Spleen (tissue), 11 donors: Measurements from ENCODE around the gene TOB2. TPM values are rescaled to one million over a fixed set of nuclear protein-coding genes. Genes with fewer than 3 reads are reported as not detected.
"Not testable (repeated sequence)": the region's sequence is repeated elsewhere in the genome, so short reads cannot be mapped to it uniquely, and the experiment has no call there.

Source experiments
- DNase-seq: peaks from one replicate; pipeline ENCODE4 v3.0.0-alpha.2; 2020
- H3K27ac ChIP-seq, 8 donors: fragments of 200-600 bp; sonication (generic) in 7 of 8; 1 replicate in 4 of 8; 2 replicates in 4 of 8; pipeline versions ENCODE4 v1.5.0 to v1.8.0; 2016 to 2021; ENCODE audit warnings: inconsistent platforms in 4 of 8, mild to moderate bottlenecking in 4 of 8, moderate library complexity in 1 of 8
- H3K27me3 ChIP-seq, 7 donors: fragments of 200-600 bp; sonication (generic) in 6 of 7; replicated peaks in 1 of 7; 1 replicate in 4 of 7; 2 replicates in 3 of 7; pipeline versions ENCODE4 v1.5.0 to v1.8.0; 2016 to 2021; ENCODE audit warnings: inconsistent platforms in 3 of 7, mild to moderate bottlenecking in 1 of 7
- H3K36me3 ChIP-seq, 6 donors: fragments of 200-600 bp; sonication (generic) in 5 of 6; 1 replicate in 4 of 6; 2 replicates in 2 of 6; pipeline versions ENCODE4 v1.5.0 to v1.8.0; 2016 to 2021; ENCODE audit warnings: inconsistent platforms in 2 of 6
- H3K4me1 ChIP-seq, 6 donors: fragments of 200-600 bp; sonication (generic) in 5 of 6; 1 replicate in 3 of 6; 2 replicates in 3 of 6; pipeline versions ENCODE4 v1.5.0 to v1.8.0; 2016 to 2021; ENCODE audit warnings: inconsistent platforms in 3 of 6
- H3K4me3 ChIP-seq, 8 donors: fragments of 200-600 bp; sonication (generic) in 7 of 8; 1 replicate in 4 of 8; 2 replicates in 4 of 8; pipeline versions ENCODE4 v1.5.0 to v1.8.0; 2016 to 2021; ENCODE audit warnings: inconsistent platforms in 4 of 8, mild to moderate bottlenecking in 4 of 8, moderate library complexity in 2 of 8
- H3K9me3 ChIP-seq, 8 donors: fragments of 200-600 bp; sonication (generic) in 7 of 8; 1 replicate in 4 of 8; 2 replicates in 4 of 8; pipeline versions ENCODE4 v1.5.0 to v1.8.0; 2016 to 2021; ENCODE audit warnings: inconsistent platforms in 4 of 8
- POLR2A ChIP-seq, 3 donors: fragments of 450-650 bp; IDR thresholded peaks; one replicate each; pipeline ENCODE4 v1.5.1; 2017; ENCODE audit warnings: antibody characterized with exemption in 3 of 3, mild to moderate bottlenecking in 1 of 3
- POLR2AphosphoS5 ChIP-seq, 3 donors: sonication (generic); formaldehyde crosslinking; IDR thresholded peaks; one replicate each; pipeline ENCODE4 v1.5.1; 2017; ENCODE audit warnings: antibody characterized with exemption in 3 of 3
- WGBS, 5 donors: extraction: QIAGEN DNeasy Blood & Tissue Kit in 3 of 5; methylation state at CpG; one replicate each; pipeline versions ENCODE4 v1.1.5 to v1.1.7; 2013 to 2018; 5-methylcytosine and 5-hydroxymethylcytosine counted together
- intact Hi-C: fragments of 100-400 bp; cut with DNase I; formaldehyde crosslinking; loops from one replicate; pipeline ENCODE4 v1.15.0; 2023; ENCODE audit warnings: low total_unique reads
- polyA plus RNA-seq, 3 donors: library from polyadenylated mRNA; stranded (reverse); fragments of 200-250 nt; gene quantifications; one replicate each; pipeline ENCODE4 v1.2.1, GENCODE V29; 2013
- total RNA-seq, 7 donors: library from RNA; depleted of rRNA in 3 of 7; stranded (reverse); fragments of >200 nt in 3 of 7; fragmentation: NEBNext Ultra II Directional in 4 of 7; extraction: Animal tissue kit (Norgen Biotek cat#: 25700) in 4 of 7; gene quantifications; one replicate each; pipeline versions ENCODE4 v1.1.0 to v1.2.1, GENCODE V29; 2016 to 2021
- TF ChIP-seq, protein P1 (sequence below), 11 experiments: fragments of 200-600 bp in 7 of 11; fragments of 450-650 bp in 4 of 11; sonication (generic) in 4 of 11; IDR thresholded peaks in 8 of 11; conservative IDR thresholded peaks in 3 of 11; 1 replicate in 7 of 11; 2 replicates in 4 of 11; pipeline versions ENCODE4 v1.4.0 to v1.8.0; 2016 to 2021; ENCODE audit warnings: antibody characterized with exemption in 11 of 11, inconsistent platforms in 4 of 11, mild to moderate bottlenecking in 1 of 11
- donor health status: healthy with polysubstance abuse.
- donor health status: DM: no; HTN: no; CAD: no; lungs with moderate emphysema.
- donor health status: DM: no; HTN: no; CAD: no.
- donor health status: Bipolar disorder and iron deficiency.
- donor health status: healthy.
- donor health status: DM: no; HTN: no; CAD: no.
- donor health status: DM: yes; HTN: yes; CAD: no.

TOB2 gene
- total and polyA plus RNA-seq, 10 donors: 7.5 to 52.4 (median 42.3) TPM

GRCh38 chr22:41470886-41471285, 24.3 kb upstream of the TOB2 start:
- Histone ChIP-seq H3K27ac (no peak overlapping the region), H3K9me3 (no peaks in the 10 kb centered on the region), H3K4me1 (peaks cover 21 to 91% (median 71%) of the 10 kb centered on the region in 6 donors), H3K36me3 (peaks cover 0 to 51% (median 17%) of the 10 kb centered on the region in 6 donors), H3K4me3 (no peak overlapping the region), H3K27me3 (no peaks in the 10 kb centered on the region)
- no peak for TF ChIP-seq POLR2A (IDR thresholded peaks at IDR 0.05)
- TF ChIP-seq, protein P1, sequence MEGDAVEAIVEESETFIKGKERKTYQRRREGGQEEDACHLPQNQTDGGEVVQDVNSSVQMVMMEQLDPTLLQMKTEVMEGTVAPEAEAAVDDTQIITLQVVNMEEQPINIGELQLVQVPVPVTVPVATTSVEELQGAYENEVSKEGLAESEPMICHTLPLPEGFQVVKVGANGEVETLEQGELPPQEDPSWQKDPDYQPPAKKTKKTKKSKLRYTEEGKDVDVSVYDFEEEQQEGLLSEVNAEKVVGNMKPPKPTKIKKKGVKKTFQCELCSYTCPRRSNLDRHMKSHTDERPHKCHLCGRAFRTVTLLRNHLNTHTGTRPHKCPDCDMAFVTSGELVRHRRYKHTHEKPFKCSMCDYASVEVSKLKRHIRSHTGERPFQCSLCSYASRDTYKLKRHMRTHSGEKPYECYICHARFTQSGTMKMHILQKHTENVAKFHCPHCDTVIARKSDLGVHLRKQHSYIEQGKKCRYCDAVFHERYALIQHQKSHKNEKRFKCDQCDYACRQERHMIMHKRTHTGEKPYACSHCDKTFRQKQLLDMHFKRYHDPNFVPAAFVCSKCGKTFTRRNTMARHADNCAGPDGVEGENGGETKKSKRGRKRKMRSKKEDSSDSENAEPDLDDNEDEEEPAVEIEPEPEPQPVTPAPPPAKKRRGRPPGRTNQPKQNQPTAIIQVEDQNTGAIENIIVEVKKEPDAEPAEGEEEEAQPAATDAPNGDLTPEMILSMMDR (IDR thresholded peaks at IDR 0.05 in 8 of 11, conservative IDR thresholded peaks at IDR 0.05 in 3 of 11): no peak
- no peak for TF ChIP-seq POLR2AphosphoS5 (IDR thresholded peaks at IDR 0.05)
- intact Hi-C loops: no loop called here
- DNase-seq: no peak
- 75 to 91% (median 86%) methylated on average over 2 of the region's 2 CpGs for WGBS, 5 donors

GRCh38 chr22:41469218-41469851, 22.7 kb upstream of the TOB2 start:
- H3K27me3 ChIP-seq: no peaks in the 10 kb centered on the region
- no peak for DNase-seq
- TF ChIP-seq POLR2AphosphoS5 (IDR thresholded peaks at IDR 0.05) (peak in 1 of 3 donors; percentile 16), POLR2A (IDR thresholded peaks at IDR 0.05) (no peak)
- peak overlapping the region; percentile 92 to 100 (median 99) for H3K4me3 ChIP-seq
- peaks cover 21 to 92% (median 63%) of the 10 kb centered on the region in 6 donors for H3K4me1 ChIP-seq
- intact Hi-C loops: no loop called here
- H3K36me3 ChIP-seq: peaks cover 4 to 67% (median 32%) of the 10 kb centered on the region in 6 donors
- H3K27ac ChIP-seq: peak overlapping the region; percentile 92 to 98 (median 94)
- H3K9me3 ChIP-seq: no peaks in the 10 kb centered on the region
- 1 to 3% (median 2%) methylated on average over 18 to 30 of the region's 30 CpGs for WGBS, 5 donors

GRCh38 chr22:41468381-41469217, 22.0 kb upstream of the TOB2 start, which contains the start of the genes ACO2 and PHF5A:
Gene ACO2, plus strand, starts transcription at chr22:41469117. Its CDS starts 30 bp downstream, at chr22:41469147.
Gene PHF5A, minus strand, starts transcription at chr22:41468692. Its CDS starts 39 bp downstream, at chr22:41468653.
- intact Hi-C loops: no loop called here
- peak; percentile 98 for DNase-seq

GRCh38 chr22:41461901-41462300, 15.3 kb upstream of the TOB2 start:
- intact Hi-C loops: no loop called here
- 85 to 96% (median 95%) methylated on average over 4 of the region's 4 CpGs for WGBS, 5 donors

More at GRCh38 chr22:41468381-41469217, 22.0 kb upstream of the TOB2 start, which contains the start of the genes ACO2 and PHF5A:
- Histone ChIP-seq H3K27me3 (no peaks in the 10 kb centered on the region), H3K4me1 (peaks cover 21 to 91% (median 61%) of the 10 kb centered on the region in 6 donors), H3K9me3 (no peaks in the 10 kb centered on the region), H3K27ac (peak within 1 kb of the TSS; percentile 92 to 98 (median 94)), H3K36me3 (peaks cover 4 to 74% (median 40%) of the 10 kb centered on the region in 6 donors), H3K4me3 (peak within 1 kb of the TSS; percentile 92 to 100 (median 99))
- TF ChIP-seq, protein P1 (IDR thresholded peaks at IDR 0.05 in 8 of 11, conservative IDR thresholded peaks at IDR 0.05 in 3 of 11): peak in 5 of 11 experiments; percentile 6 to 43 (median 31)
- TF ChIP-seq POLR2AphosphoS5 (IDR thresholded peaks at IDR 0.05) (peak; percentile 93 to 94 (median 93)), POLR2A (IDR thresholded peaks at IDR 0.05) (peak in 2 of 3 donors; percentile 16 to 33)
- 0% methylated on average over 39 to 51 of the region's 51 CpGs for WGBS, 5 donors

DNA sequence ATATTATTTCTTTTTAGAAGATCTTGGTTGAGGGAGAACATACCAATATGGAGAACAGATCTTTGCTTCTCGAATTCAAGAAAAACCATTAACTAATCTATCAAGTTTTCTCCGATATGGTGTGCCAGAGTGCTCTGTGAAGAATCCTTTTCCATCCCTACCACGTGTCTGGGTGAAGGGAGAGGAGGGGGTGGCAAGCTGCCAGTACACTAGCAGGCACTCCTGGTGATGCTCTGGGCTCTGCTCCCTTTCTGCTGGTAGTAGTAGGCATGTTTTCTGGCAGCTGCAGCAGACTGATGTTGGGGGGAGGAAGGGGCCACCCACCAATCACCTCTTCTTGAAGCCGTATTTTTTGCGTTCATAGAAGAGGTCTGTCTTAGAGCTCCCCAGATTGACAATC, 13.5 kb upstream of the TOB2 start:
- intact Hi-C loops, H3K27me3 ChIP-seq, H3K9me3 ChIP-seq, H3K4me3 ChIP-seq: not testable (repeated sequence)
- Histone ChIP-seq H3K36me3 (peaks cover 8 to 90% (median 69%) of the 10 kb centered on the region in 6 donors), H3K4me1 (peaks cover 0 to 26% (median 4%) of the 10 kb centered on the region in 6 donors), H3K27ac (peak overlapping the region in 2 of 8 donors; percentile 2 to 16)
- 82 to 93% (median 87%) methylated on average over 5 of the region's 5 CpGs for WGBS, 5 donors
- DNase-seq: peak; percentile 15

More at GRCh38 chr22:41461901-41462300, 15.3 kb upstream of the TOB2 start:
- no peak overlapping the region for H3K4me3 ChIP-seq
- no peaks in the 10 kb centered on the region for H3K9me3 ChIP-seq
- peaks cover 0 to 43% (median 16%) of the 10 kb centered on the region in 6 donors for H3K4me1 ChIP-seq
- TF ChIP-seq, protein P1 (IDR thresholded peaks at IDR 0.05 in 8 of 11, conservative IDR thresholded peaks at IDR 0.05 in 3 of 11): no peak
- TF ChIP-seq POLR2AphosphoS5 (IDR thresholded peaks at IDR 0.05) (no peak), POLR2A (IDR thresholded peaks at IDR 0.05) (no peak)
- H3K27me3 ChIP-seq: no peaks in the 10 kb centered on the region
- peaks cover 8 to 100% (median 87%) of the 10 kb centered on the region in 6 donors for H3K36me3 ChIP-seq
- DNase-seq: no peak
- no peak overlapping the region for H3K27ac ChIP-seq
